SJSA1 (cell line): Measurements from ENCODE around the gene SF3B4. TPM values are rescaled to one million over a fixed set of nuclear protein-coding genes. Genes with fewer than 3 reads are reported as not detected.

ENCODE experiments used
- total RNA-seq: library from RNA; depleted of rRNA; stranded (reverse); fragments of >200 nt; shearing (Covaris generic); gene quantifications from 2 replicates; pipeline ENCODE4 v1.2.3, GENCODE V29; 2014; rRNA removed

The SF3B4 gene
- total RNA-seq, 1 experiment from 2014 or later, result 16.4 TPM

Other genes with a start within 250 kb of the SF3B4 start
- not detected in 2 replicates for gene FCGR1A, start 145.1 kb downstream of the SF3B4 start, total RNA-seq
- 9.8 and 12.3 TPM in 2 replicates for gene BOLA1, start 28.2 kb downstream of the SF3B4 start, total RNA-seq
- 16.6 and 17.8 TPM in 2 replicates for gene SV2A, start 10.0 kb downstream of the SF3B4 start, total RNA-seq
- gene MTMR11, start 9.1 kb upstream of the SF3B4 start, total RNA-seq, result 2.1 and 6.4 TPM in 2 replicates
- 14.2 and 27.2 TPM in 2 replicates for gene OTUD7B, start 82.9 kb upstream of the SF3B4 start, total RNA-seq
- 52.6 and 54.8 TPM in 2 replicates for gene VPS45, start 140.0 kb upstream of the SF3B4 start, total RNA-seq
- gene PLEKHO1, start 222.1 kb upstream of the SF3B4 start, total RNA-seq, result 76.2 and 90.1 TPM in 2 replicates